SKM-1 (cell line): ENCODE results near the gene SHISA9.

ENCODE experiments used
- DNase-seq: peaks from one replicate; lab custom pipeline; 2025; ENCODE audit not compliant: unreplicated experiment; lab: John Stamatoyannopoulos, UW

The SHISA9 gene

GRCh38 chr16:12944300-12944699 is 42.9 kb downstream of the SHISA9 start:
- DNase-seq = no peak

- no peak for DNase-seq
Observed at GRCh38 chr16:12951392-12951791, 50.0 kb downstream of the SHISA9 start.

- no peak for DNase-seq
Observed at GRCh38 chr16:12951976-12952375, 50.6 kb downstream of the SHISA9 start.

- DNase-seq = no peak
Observed at GRCh38 chr16:12958366-12958765, 57.0 kb downstream of the SHISA9 start.

GRCh38 chr16:12959072-12959471 is 57.7 kb downstream of the SHISA9 start:
- no peak for DNase-seq

GRCh38 chr16:12961626-12962025 is 60.2 kb downstream of the SHISA9 start:
- DNase-seq = no peak

- DNase-seq = no peak
Observed at GRCh38 chr16:12964461-12964860, 63.1 kb downstream of the SHISA9 start.

- no peak for DNase-seq
Observed at GRCh38 chr16:12965274-12965804, 63.9 kb downstream of the SHISA9 start.

GRCh38 chr16:12971241-12971640 is 69.8 kb downstream of the SHISA9 start:
- no peak for DNase-seq

GRCh38 chr16:12972246-12972645 is 70.8 kb downstream of the SHISA9 start:
- no peak for DNase-seq

- DNase-seq = no peak
Observed at GRCh38 chr16:12975766-12976165, 74.4 kb downstream of the SHISA9 start.

- DNase-seq = no peak
Observed at GRCh38 chr16:12976496-12976895, 75.1 kb downstream of the SHISA9 start.

- DNase-seq = no peak
Observed at GRCh38 chr16:12976936-12977335, 75.5 kb downstream of the SHISA9 start.

GRCh38 chr16:12985516-12985915 is 84.1 kb downstream of the SHISA9 start:
- DNase-seq = no peak

- DNase-seq = no peak
Observed at GRCh38 chr16:12988071-12988470, 86.7 kb downstream of the SHISA9 start.

GRCh38 chr16:12992066-12992465 is 90.7 kb downstream of the SHISA9 start:
- DNase-seq = no peak

- DNase-seq = no peak
Observed at GRCh38 chr16:12994402-12994801, 93.0 kb downstream of the SHISA9 start.

GRCh38 chr16:12995721-12996372 is 94.4 kb downstream of the SHISA9 start:
- DNase-seq = no peak

- no peak for DNase-seq
Observed at GRCh38 chr16:12998361-12999085, 97.1 kb downstream of the SHISA9 start.

- DNase-seq = no peak
Observed at GRCh38 chr16:12999368-12999767, 98.0 kb downstream of the SHISA9 start.

- DNase-seq = no peak
Observed at GRCh38 chr16:13005721-13006247, 104.4 kb downstream of the SHISA9 start.

- no peak for DNase-seq
Observed at GRCh38 chr16:13012601-13013000, 111.2 kb downstream of the SHISA9 start.
